GM21390 (cell line): ENCODE measurements around the gene RNASE7.

ENCODE experiments used
- ATAC-seq: cut with Tn5 transposase; IDR thresholded peaks from one replicate; pipeline ENCODE4 v1.9.1; 2021; ENCODE audit not compliant: unreplicated experiment

RNASE7 gene

GRCh38 chr14:21084998-21085853 lies 43.1 kb downstream of the RNASE7 start:
- no peak for ATAC-seq

GRCh38 chr14:21086908-21087293 lies 44.7 kb downstream of the RNASE7 start:
- ATAC-seq = no peak

DNA sequence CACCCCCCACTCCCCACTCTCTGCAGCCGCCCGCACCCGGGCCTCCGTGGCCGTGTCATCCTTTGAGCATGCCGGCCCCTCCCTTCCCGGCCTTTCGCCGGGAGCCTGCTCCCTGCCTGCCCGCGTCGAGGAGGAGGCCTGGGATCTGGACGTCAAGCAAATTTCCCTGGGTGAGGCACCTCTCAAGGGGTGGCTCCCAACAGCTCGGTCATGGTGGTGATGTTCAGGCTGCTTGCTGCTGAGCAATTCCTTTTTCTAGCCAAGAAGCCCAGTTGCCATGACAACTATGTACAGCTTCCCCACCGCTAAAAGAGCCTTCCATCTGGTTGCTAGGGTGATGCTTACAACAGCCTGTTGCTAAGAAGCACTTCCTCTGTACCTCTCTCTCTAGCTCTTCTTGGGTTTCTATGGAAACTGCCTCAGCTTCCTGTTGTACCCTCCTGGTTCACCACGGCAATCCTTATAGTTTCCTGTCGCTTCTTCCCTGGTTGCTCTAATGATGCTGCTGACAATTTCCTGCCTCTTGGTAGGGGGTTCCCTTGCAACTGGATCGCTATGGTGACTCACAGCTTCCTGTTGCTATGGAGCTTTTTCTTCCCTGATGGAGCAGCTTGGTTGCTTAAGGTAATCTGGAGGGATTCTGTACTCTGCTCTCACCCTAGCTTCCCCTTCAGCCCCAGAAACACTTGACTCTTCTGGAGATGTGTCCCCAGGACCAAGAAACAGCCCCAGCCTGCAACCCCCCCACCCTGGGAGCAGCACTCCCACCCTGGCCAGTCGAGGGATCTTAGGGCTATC lies 45.3 kb downstream of the RNASE7 start:
- peak; percentile 44 for ATAC-seq

DNA sequence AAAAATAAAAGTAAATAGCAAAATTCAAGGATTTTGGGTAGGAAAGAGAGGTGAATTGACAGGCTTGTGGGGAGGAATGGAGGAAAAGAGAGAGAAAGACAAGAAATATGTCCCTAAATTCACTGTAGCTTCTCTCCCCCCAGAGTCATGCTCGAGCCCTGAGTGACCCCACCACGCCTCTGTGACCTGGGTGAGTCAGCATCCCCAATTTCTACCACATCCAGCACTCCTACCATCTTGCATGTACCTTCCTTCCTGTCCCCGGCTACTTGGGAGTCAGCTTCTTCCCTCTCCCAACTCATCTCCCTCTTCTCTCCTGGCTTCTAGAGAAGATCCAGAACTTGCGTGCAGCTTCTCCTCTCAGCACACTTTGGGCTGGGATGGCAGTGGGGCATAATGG lies 46.5 kb downstream of the RNASE7 start:
- ATAC-seq = no peak

GRCh38 chr14:21089271-21089670 lies 47.1 kb downstream of the RNASE7 start:
- no peak for ATAC-seq

- ATAC-seq = no peak
Measured at GRCh38 chr14:21089877-21090193, 47.7 kb downstream of the RNASE7 start.

- ATAC-seq = no peak
Measured at GRCh38 chr14:21090194-21090939, 48.2 kb downstream of the RNASE7 start.

- ATAC-seq = no peak
Measured at GRCh38 chr14:21090940-21091663, 48.9 kb downstream of the RNASE7 start.

GRCh38 chr14:21091821-21092272 lies 49.7 kb downstream of the RNASE7 start:
- no peak for ATAC-seq

GRCh38 chr14:21092273-21093011 lies 50.3 kb downstream of the RNASE7 start:
- peak; percentile 81 for ATAC-seq

DNA sequence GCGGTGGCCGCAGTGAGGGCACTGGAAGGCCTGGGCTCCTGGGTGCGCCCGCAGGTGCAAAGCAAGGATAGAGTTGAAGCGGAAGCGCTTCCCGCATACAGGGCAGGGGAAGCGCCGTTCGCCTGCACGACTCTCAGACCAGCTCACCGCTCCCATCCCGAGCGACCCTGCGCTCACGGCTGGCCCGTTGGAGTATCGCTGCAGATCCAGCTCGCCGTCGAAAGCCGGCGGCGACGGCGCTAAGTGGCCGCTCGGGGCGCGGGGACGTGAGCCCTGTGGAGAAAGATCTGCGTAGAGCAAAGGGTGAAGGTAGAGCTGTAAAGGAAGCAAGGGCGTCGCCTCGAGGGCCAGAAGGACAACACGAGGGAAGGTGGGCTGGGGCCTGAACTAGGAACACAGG lies 50.9 kb downstream of the RNASE7 start:
- no peak for ATAC-seq
